Panc1 (cell line): ENCODE results near the gene SFSWAP.

ENCODE experiments used
- POLR2AphosphoS5 ChIP-seq: IDR thresholded peaks from 2 replicates; pipeline ENCODE4 v1.6.1; 2012; ENCODE audit warnings: mild to moderate bottlenecking, low read depth, low read length, moderate library complexity
- TF ChIP-seq, protein P1 (sequence below): fragments of 450-650 bp; IDR thresholded peaks from 2 replicates; pipeline ENCODE4 v1.5.1; 2017; ENCODE audit warnings: mild to moderate bottlenecking
- TF ChIP-seq, protein P2 (sequence below), 2 experiments: IDR thresholded peaks; 2 replicates each; pipeline ENCODE4 v1.6.1; 2011 to 2012; ENCODE audit warnings: low read depth in 2 of 2, control low read depth in 1 of 2, low read length in 1 of 2, mild to moderate bottlenecking in 1 of 2, moderate library complexity in 1 of 2; ENCODE audit not compliant: insufficient read depth in 1 of 2

GRCh38 chr12:131675126-131676080 is 35.5 kb upstream of the SFSWAP start:
- TF ChIP-seq, protein P1, sequence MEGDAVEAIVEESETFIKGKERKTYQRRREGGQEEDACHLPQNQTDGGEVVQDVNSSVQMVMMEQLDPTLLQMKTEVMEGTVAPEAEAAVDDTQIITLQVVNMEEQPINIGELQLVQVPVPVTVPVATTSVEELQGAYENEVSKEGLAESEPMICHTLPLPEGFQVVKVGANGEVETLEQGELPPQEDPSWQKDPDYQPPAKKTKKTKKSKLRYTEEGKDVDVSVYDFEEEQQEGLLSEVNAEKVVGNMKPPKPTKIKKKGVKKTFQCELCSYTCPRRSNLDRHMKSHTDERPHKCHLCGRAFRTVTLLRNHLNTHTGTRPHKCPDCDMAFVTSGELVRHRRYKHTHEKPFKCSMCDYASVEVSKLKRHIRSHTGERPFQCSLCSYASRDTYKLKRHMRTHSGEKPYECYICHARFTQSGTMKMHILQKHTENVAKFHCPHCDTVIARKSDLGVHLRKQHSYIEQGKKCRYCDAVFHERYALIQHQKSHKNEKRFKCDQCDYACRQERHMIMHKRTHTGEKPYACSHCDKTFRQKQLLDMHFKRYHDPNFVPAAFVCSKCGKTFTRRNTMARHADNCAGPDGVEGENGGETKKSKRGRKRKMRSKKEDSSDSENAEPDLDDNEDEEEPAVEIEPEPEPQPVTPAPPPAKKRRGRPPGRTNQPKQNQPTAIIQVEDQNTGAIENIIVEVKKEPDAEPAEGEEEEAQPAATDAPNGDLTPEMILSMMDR, result no peak
- TF ChIP-seq, protein P2, sequence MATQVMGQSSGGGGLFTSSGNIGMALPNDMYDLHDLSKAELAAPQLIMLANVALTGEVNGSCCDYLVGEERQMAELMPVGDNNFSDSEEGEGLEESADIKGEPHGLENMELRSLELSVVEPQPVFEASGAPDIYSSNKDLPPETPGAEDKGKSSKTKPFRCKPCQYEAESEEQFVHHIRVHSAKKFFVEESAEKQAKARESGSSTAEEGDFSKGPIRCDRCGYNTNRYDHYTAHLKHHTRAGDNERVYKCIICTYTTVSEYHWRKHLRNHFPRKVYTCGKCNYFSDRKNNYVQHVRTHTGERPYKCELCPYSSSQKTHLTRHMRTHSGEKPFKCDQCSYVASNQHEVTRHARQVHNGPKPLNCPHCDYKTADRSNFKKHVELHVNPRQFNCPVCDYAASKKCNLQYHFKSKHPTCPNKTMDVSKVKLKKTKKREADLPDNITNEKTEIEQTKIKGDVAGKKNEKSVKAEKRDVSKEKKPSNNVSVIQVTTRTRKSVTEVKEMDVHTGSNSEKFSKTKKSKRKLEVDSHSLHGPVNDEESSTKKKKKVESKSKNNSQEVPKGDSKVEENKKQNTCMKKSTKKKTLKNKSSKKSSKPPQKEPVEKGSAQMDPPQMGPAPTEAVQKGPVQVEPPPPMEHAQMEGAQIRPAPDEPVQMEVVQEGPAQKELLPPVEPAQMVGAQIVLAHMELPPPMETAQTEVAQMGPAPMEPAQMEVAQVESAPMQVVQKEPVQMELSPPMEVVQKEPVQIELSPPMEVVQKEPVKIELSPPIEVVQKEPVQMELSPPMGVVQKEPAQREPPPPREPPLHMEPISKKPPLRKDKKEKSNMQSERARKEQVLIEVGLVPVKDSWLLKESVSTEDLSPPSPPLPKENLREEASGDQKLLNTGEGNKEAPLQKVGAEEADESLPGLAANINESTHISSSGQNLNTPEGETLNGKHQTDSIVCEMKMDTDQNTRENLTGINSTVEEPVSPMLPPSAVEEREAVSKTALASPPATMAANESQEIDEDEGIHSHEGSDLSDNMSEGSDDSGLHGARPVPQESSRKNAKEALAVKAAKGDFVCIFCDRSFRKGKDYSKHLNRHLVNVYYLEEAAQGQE (IDR thresholded peaks at IDR 0.05; ENCODE audit: insufficient read depth in 1 of 2, low read depth in 2 of 2, low read length in 1 of 2), result no peak
- TF ChIP-seq POLR2AphosphoS5, result no peak
